ENCODE data around the gene HIGD1C.
A peak's percentile ranks its signal among the peaks of the same experiment; 100 is the strongest.

Gene HIGD1C

GRCh38 chr12:50980545-50980944, 28.2 kb downstream of the HIGD1C start:
- H3K4me3 ChIP-seq (ENCODE audit: low read depth, low read length): no peak overlapping the region
- DNase-seq (ENCODE audit: low read depth): no peak

GRCh38 chr12:50981319-50982239, 29.2 kb downstream of the HIGD1C start:
- no peak for DNase-seq (ENCODE audit: low read depth)
- no peak overlapping the region for H3K4me3 ChIP-seq (ENCODE audit: low read depth, low read length)

DNA sequence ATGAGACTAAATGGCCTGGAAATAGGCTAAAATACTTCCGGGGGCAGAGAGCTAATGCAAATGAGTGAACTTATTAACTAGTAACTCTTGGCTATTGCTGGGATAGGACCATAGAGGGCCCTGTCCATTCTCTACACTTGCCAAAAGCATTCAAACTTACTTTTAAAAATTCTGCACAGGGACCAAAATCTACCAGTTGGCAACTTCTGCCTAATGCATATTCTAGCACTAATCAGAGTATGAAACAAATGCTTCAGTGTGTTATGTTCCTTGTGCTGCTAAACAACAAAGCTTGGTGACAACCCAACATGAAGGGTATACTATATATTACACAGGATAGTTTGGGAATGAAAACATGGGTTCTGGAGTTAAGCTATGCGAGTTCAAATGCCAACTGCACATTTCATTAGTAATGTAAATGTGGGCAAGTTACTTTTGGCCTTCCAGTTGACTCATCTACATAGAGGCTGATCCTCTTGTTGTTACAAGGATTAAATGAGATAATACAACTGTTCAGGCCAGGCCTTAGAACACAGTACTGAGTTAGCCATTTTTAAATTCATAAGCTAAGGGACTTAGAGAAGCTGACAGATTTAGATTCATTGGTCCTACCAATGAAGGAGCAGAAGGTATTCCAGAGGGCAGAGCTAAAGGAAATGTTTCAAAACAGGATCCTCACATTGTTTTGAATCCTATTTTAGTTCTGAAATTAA, 32.4 kb downstream of the HIGD1C start:
- no peak overlapping the region for H3K4me3 ChIP-seq (ENCODE audit: low read depth, low read length)
- DNase-seq (ENCODE audit: low read depth): no peak

DNA sequence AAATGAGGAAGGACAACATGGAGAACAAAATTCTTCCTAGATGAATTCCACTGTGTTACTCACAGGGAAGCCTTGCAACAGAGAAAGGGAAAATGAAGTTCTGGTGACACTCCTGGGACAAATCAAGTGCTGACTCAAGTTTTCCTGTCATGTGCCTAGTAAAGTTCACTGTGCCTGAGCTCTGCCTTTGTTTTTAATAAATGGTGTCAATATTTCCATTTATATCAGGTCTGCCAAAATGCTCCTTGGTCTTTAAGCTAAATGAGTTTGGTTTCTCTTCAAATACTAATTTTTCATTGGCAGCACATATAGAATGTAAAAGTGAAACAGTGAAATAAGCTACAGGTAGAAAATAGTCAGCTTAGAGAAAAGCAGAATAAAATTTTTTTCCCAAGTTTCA, 33.0 kb downstream of the HIGD1C start:
- no peak overlapping the region for H3K4me3 ChIP-seq (ENCODE audit: low read depth, low read length)
- peak; percentile 57 for DNase-seq (ENCODE audit: low read depth)

GRCh38 chr12:50986966-50987737, 34.8 kb downstream of the HIGD1C start:
- DNase-seq (ENCODE audit: low read depth): peak; percentile 23
- no peak overlapping the region for H3K4me3 ChIP-seq (ENCODE audit: low read depth, low read length)

DNA sequence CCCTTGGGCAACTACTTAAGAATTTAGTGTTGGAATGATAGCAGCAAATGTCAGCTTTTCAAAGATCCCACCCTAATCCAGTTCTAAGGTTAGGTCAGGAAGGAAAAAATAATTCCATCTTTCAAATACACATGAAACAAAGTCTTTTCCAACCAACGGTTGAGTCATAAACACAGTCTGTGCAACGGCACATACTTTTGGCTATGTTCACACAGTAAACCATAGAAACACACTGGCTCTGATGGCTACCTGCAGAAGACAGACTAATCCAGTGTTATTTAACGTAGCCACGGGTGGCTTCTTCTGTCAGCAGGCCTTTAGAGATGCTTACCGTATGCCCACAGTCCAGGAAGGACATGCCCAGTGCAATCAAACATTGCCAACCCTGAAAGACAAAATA, 35.7 kb downstream of the HIGD1C start:
- H3K4me3 ChIP-seq (ENCODE audit: low read depth, low read length): no peak overlapping the region
- DNase-seq (ENCODE audit: low read depth): no peak

GRCh38 chr12:50988871-50989270, 36.5 kb downstream of the HIGD1C start:
- H3K4me3 ChIP-seq (ENCODE audit: low read depth, low read length): no peak overlapping the region
- DNase-seq (ENCODE audit: low read depth): no peak

DNA sequence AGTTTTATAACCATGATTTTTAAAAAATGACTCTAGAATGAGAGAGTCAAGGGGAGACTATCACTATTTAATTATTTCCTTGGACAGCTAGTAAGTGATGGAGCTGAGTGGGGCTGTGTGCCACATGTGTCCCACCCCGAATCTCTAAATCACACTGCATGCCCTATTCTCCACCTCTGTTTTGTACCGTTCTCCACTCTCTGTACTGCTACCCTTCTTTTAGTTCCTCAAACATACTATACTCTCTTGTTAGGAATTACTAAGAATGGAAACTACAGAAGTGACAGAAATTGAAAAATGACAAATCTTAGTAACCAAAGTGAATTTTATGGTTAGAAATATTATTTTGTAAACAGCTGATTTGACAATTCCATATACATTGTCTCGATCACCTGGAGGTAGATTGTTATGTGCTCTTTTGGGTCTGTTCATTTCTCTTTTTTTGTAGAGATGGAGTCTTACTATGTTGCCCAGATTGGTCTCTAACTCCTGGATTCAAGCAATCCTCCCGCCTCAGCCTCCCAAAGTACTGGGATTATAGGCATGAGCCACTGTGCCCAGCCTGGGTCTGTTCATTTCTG, 37.9 kb downstream of the HIGD1C start:
- H3K4me3 ChIP-seq (ENCODE audit: low read depth, low read length): no peak overlapping the region
- no peak for DNase-seq (ENCODE audit: low read depth)

- no peak for DNase-seq (ENCODE audit: low read depth)
- no peak overlapping the region for H3K4me3 ChIP-seq (ENCODE audit: low read depth, low read length)
Observed at GRCh38 chr12:50990791-50991190, 38.4 kb downstream of the HIGD1C start.

DNA sequence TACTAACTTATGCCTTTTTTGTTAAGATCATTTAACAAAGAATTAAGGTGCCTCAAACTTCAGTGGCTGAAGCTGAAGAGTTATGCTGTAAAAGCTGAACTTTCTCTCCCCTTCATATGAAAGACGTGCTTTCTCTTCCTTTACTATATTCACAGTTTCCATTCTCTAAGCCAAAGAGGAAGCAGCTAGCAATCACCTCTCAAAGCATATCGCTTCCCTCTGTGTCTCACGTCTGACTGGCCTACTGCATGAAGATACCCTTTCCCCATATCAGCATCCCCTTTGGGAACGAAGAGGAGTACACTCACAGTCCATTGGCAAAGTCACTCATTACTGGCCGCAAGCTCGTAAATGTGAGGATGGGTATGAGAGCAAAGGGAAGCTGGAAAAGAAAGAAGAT, 38.9 kb downstream of the HIGD1C start:
- no peak for DNase-seq (ENCODE audit: low read depth)
- no peak overlapping the region for H3K4me3 ChIP-seq (ENCODE audit: low read depth, low read length)

- H3K4me3 ChIP-seq (ENCODE audit: low read depth, low read length): no peak overlapping the region
Observed at GRCh38 chr12:50992819-50993218, 40.5 kb downstream of the HIGD1C start.

DNA sequence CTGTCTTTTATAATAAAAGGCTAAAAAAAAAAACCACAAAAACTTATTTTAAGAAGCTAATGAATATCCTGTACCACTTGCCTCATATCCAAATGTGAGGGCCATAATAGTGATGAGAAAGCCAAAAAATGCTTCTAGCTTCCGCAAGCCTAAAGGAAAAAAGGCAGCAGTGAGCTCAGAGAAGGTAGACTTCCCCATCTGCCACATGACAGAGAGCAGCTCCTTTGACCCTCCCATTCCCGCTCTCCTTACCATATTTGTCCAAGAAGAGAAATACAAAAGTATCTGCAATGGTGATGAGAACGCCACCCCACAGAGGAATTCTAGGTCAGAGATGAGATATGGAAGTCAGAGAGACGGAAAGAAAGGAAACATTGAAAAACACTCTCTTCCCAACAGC, 46.7 kb downstream of the HIGD1C start:
- DNase-seq (ENCODE audit: low read depth): no peak
- no peak overlapping the region for H3K4me3 ChIP-seq (ENCODE audit: low read depth, low read length)

More at GRCh38 chr12:50992819-50993218, 40.5 kb downstream of the HIGD1C start:
- no peak for DNase-seq (ENCODE audit: low read depth)

- no peak for DNase-seq (ENCODE audit: low read depth)
- no peak overlapping the region for H3K4me3 ChIP-seq (ENCODE audit: low read depth, low read length)
Observed at GRCh38 chr12:51000245-51000644, 47.9 kb downstream of the HIGD1C start.

GRCh38 chr12:51001799-51002198, 49.5 kb downstream of the HIGD1C start:
- no peak overlapping the region for H3K4me3 ChIP-seq (ENCODE audit: low read depth, low read length)
- no peak for DNase-seq (ENCODE audit: low read depth)

DNA sequence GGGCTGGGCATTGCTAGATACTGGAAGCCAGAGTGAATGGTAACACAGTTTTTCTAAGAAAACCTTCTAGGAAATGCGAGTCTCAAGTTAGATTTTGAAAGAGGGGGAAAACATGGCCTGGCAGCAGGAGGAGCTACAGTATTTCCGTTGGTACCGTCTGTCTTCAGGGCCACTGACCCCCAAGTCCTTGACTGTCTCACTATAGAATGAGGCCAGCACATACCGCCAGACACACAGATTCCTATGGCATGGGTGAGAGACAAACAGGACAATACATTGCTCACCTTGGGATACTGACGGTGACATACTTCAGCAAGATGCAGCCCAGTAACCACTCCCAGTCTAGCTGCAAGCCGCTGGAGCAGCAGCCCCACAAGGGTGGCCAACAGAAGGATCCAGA, 52.2 kb downstream of the HIGD1C start:
- DNase-seq (ENCODE audit: low read depth): no peak
- no peak overlapping the region for H3K4me3 ChIP-seq (ENCODE audit: low read depth, low read length)

- no peak for DNase-seq (ENCODE audit: low read depth)
- H3K4me3 ChIP-seq (ENCODE audit: low read depth, low read length): no peak overlapping the region
Observed at GRCh38 chr12:51005030-51005429, 52.7 kb downstream of the HIGD1C start.

- no peak for DNase-seq (ENCODE audit: low read depth)
Observed at GRCh38 chr12:51005671-51006070, 53.3 kb downstream of the HIGD1C start.

DNA sequence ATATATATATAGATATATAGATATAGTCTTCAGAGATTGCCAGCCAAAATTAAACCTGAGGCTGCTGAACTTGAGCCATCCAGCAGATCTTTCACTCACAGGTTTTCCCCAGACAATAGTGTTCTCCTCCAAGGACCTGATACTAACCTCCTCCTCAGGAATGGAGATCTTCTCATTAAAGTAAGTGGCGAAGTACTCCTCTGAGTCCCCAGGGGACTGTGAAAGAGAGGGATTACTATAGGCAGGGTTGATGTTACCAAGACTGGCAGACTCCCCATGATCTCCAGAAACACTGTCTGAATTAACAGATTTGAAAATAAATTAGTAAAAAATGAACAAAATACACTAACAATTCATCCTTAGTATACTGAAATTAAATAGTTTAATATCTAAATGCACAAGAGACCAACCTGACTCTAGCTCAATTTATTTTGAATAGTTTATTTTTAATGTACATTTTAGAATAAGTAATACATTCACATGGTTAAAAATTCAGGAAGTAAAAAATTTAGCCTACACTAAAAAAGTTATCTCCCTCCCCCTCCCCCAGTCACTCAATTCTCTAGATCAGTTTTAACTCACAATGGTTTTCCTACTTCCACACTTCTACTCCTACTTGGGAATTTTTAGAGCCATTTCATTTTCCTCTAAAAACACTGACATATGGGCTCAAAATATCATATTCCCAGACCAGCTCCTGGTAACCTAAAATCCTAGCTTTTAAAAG, 56.1 kb downstream of the HIGD1C start:
- no peak overlapping the region for H3K4me3 ChIP-seq (ENCODE audit: low read depth, low read length)
- DNase-seq (ENCODE audit: low read depth): no peak

More at GRCh38 chr12:51005671-51006070, 53.3 kb downstream of the HIGD1C start:
- no peak overlapping the region for H3K4me3 ChIP-seq (ENCODE audit: low read depth, low read length)

DNA sequence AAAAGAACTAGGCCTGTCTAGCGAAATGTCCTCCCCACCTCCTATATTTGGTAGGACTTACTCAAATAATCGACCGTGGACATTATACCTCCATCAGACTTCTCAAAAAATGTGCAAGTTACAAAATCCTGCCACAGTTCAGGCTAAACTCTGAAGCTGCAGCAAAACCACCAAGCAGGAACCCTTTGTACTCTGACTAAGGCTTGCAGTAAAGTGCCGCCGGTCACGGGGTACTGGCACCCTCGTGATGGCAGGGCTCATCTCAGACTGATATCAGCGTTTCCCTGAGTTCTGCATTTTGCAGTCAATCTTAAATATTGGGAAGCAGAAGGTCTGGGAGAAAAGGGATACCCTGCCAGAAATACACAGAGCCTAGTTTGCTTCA, 56.7 kb downstream of the HIGD1C start:
- no peak for DNase-seq (ENCODE audit: low read depth)
- H3K4me3 ChIP-seq (ENCODE audit: low read depth, low read length): no peak overlapping the region

All from skeletal muscle cell (primary cell).